DMS53 treated with DMSO at 0.1 percent for 48 hours (cell line): ENCODE results near the gene ZC3H7B.
"Not testable (repeated sequence)": the region's sequence is repeated elsewhere in the genome, so short reads cannot be mapped to it uniquely, and the experiment has no call there.

Source experiments
- DNase-seq: peaks from one replicate; lab custom pipeline; 2025; ENCODE audit not compliant: unreplicated experiment; lab: John Stamatoyannopoulos, UW

The ZC3H7B gene

GRCh38 chr22:41301085-41302020 is at the start of gene ZC3H7B:
TSS of gene ZC3H7B (plus strand) at chr22:41301525. CDS start at chr22:41320661, 19,136 bp downstream.
- DNase-seq = peak; percentile 40

GRCh38 chr22:41252365-41252764 is 49.0 kb upstream of the ZC3H7B start:
- DNase-seq = no peak

- no peak for DNase-seq
These were observed 47.1 kb upstream of the ZC3H7B start for GRCh38 chr22:41254230-41254629.

GRCh38 chr22:41256254-41257253 is 44.8 kb upstream of the ZC3H7B start:
- DNase-seq = peak; percentile 17

- DNase-seq = no peak
These were observed 43.6 kb upstream of the ZC3H7B start for GRCh38 chr22:41257696-41258095.

GRCh38 chr22:41259756-41260155 is 41.6 kb upstream of the ZC3H7B start:
- DNase-seq = not testable (repeated sequence)

GRCh38 chr22:41260871-41261270 is 40.5 kb upstream of the ZC3H7B start:
- no peak for DNase-seq

- no peak for DNase-seq
These were observed 39.6 kb upstream of the ZC3H7B start for GRCh38 chr22:41261541-41262249.

- no peak for DNase-seq
These were observed 39.0 kb upstream of the ZC3H7B start for GRCh38 chr22:41262250-41262765.

GRCh38 chr22:41263704-41264103 is 37.6 kb upstream of the ZC3H7B start:
- DNase-seq = no peak

- no peak for DNase-seq
These were observed 36.9 kb upstream of the ZC3H7B start for GRCh38 chr22:41264408-41264941.

- no peak for DNase-seq
These were observed 33.4 kb upstream of the ZC3H7B start for GRCh38 chr22:41267958-41268357.

- no peak for DNase-seq
These were observed 29.5 kb upstream of the ZC3H7B start for GRCh38 chr22:41271787-41272186.

GRCh38 chr22:41273128-41273527 is 28.2 kb upstream of the ZC3H7B start:
- DNase-seq = no peak

- no peak for DNase-seq
These were observed 26.5 kb upstream of the ZC3H7B start for GRCh38 chr22:41274856-41275255.

GRCh38 chr22:41280065-41280464 is 21.3 kb upstream of the ZC3H7B start:
- DNase-seq = no peak

- no peak for DNase-seq
These were observed 20.5 kb upstream of the ZC3H7B start for GRCh38 chr22:41280854-41281253.

GRCh38 chr22:41284465-41284864 is 16.9 kb upstream of the ZC3H7B start:
- no peak for DNase-seq

- DNase-seq = peak; percentile 25
These were observed 15.9 kb upstream of the ZC3H7B start for GRCh38 chr22:41285441-41285819.
